ENCODE results near the gene UVRAG.

UVRAG gene

DNA sequence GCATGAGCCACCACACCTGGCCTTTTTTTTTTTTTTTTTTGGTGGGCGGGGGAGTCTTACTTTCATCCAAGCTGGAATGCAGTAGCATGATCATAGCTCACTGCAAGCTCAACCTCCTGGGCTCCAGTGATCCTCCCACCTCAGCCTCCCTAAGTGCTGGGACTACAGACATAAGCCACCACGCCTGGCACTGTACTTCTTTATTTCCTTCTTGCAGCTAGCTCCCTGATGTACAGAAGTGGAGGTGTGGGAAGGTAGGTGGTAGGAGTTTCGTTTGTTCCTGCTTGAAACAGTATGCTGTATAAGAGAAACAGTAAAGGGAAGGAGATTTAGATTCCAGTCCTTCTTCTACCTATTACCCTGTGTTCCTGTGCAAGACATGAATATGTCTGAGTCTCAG lies 319.2 kb downstream of the UVRAG start:
- H3K9me3 ChIP-seq: no peaks in the 10 kb centered on the region
- H4K20me1 ChIP-seq: peaks cover 24% of the 10 kb centered on the region; the same call in 1 of the 2 replicates
- no peaks in the 10 kb centered on the region for H3K27me3 ChIP-seq
- no peak overlapping the region for H3K4me2 ChIP-seq
- no peak overlapping the region for H3K27ac ChIP-seq
- no peak for TF ChIP-seq Cebpa-rat (IDR thresholded peaks at IDR 0.05)
- H3K9ac ChIP-seq: no peak overlapping the region
- H3K4me1 ChIP-seq: peaks cover 19% of the 10 kb centered on the region
- no peak overlapping the region for H3K4me3 ChIP-seq
- peaks cover 23% of the 10 kb centered on the region for H3K36me3 ChIP-seq

DNA sequence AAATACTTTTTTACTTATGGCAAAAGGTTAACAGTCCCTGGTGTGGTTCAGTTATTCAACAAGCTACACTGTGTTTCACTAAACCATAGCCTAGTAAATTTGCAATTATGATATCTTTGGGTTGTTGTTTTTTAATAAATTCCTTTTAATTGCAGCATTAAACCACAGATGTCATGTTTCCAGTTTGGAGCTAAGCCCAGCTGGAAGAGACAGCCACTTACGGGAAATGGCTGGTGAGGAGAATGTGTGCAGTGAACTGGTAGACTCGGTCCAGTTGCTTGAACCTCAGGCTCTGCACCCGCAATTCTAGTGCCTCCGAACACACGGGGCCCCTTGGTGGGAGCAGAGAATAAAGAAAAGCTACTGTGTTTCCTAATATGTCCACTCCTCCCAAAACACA lies 320.5 kb downstream of the UVRAG start:
- H4K20me1 ChIP-seq: peaks cover 24% of the 10 kb centered on the region; the same call in 1 of the 2 replicates
- peaks cover 19% of the 10 kb centered on the region for H3K4me1 ChIP-seq
- H3K9ac ChIP-seq: no peak overlapping the region
- H3K4me2 ChIP-seq: no peak overlapping the region
- no peak overlapping the region for H3K4me3 ChIP-seq
- no peaks in the 10 kb centered on the region for H3K27me3 ChIP-seq
- H3K36me3 ChIP-seq: peaks cover 26% of the 10 kb centered on the region
- TF ChIP-seq Cebpa-rat (IDR thresholded peaks at IDR 0.05): no peak
- no peaks in the 10 kb centered on the region for H3K9me3 ChIP-seq
- no peak overlapping the region for H3K27ac ChIP-seq

DNA sequence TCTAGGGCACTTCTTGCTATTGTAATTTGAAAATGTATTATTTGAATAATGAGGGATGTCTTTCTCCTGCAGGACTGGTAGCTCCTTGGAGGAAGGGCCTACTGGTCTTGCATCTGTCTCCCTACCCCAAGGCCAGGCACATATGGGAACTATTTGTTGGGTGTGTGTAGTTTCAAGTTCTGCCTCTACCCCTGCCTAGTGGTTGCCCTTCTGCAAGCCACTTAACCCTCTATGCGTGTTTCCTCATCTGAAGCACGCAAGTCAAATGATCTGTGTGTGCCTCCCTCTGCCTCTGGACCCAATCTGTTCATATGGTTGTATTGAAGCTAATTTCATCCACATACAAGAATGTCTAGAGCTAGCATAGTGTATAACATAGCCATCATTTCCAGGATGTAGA lies 324.3 kb downstream of the UVRAG start:
- no peak for TF ChIP-seq Cebpa-rat (IDR thresholded peaks at IDR 0.05)
- no peak overlapping the region for H3K27ac ChIP-seq
- H3K27me3 ChIP-seq: no peaks in the 10 kb centered on the region
- no peak overlapping the region for H3K9ac ChIP-seq
- H3K4me3 ChIP-seq: no peak overlapping the region
- H3K4me2 ChIP-seq: no peak overlapping the region
- H4K20me1 ChIP-seq: peaks cover 11% of the 10 kb centered on the region
- H3K9me3 ChIP-seq: no peaks in the 10 kb centered on the region
- peaks cover 12% of the 10 kb centered on the region for H3K4me1 ChIP-seq
- H3K36me3 ChIP-seq: peaks cover 50% of the 10 kb centered on the region

DNA sequence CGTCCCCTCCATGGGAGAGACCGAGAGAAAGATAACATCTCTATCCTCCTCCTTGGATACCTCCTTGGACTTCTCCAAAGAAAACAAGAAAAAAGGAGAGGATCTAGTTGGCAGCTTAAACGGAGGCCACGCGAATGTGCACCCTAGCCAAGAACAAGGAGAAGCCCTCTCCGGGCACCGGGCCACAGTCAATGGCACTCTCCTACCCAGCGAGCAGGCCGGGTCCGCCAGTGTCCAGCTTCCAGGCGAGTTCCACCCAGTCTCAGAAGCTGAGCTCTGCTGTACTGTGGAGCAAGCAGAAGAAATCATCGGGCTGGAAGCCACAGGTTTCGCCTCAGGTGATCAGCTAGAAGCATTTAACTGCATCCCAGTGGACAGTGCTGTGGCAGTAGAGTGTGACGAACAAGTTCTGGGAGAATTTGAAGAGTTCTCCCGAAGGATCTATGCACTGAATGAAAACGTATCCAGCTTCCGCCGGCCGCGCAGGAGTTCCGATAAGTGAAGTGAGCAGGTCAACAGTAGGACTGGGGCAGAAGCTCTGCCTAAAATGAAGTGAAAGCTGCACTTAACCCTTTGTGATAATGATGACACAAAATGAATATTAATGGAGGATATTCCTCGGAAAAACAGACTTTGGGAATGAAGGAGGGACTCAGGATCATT lies 326.0 kb downstream of the UVRAG start:
- peak overlapping the region; percentile 57; the same call in 1 of the 2 replicates for H3K4me2 ChIP-seq
- H3K27ac ChIP-seq: no peak overlapping the region
- peaks cover 35% of the 10 kb centered on the region for H3K36me3 ChIP-seq
- peaks cover 12% of the 10 kb centered on the region for H3K4me1 ChIP-seq
- H3K9ac ChIP-seq: no peak overlapping the region
- H4K20me1 ChIP-seq: peaks cover 11% of the 10 kb centered on the region
- no peak for TF ChIP-seq Cebpa-rat (IDR thresholded peaks at IDR 0.05)
- H3K4me3 ChIP-seq: no peak overlapping the region
- H3K9me3 ChIP-seq: no peaks in the 10 kb centered on the region
- H3K27me3 ChIP-seq: no peaks in the 10 kb centered on the region

DNA sequence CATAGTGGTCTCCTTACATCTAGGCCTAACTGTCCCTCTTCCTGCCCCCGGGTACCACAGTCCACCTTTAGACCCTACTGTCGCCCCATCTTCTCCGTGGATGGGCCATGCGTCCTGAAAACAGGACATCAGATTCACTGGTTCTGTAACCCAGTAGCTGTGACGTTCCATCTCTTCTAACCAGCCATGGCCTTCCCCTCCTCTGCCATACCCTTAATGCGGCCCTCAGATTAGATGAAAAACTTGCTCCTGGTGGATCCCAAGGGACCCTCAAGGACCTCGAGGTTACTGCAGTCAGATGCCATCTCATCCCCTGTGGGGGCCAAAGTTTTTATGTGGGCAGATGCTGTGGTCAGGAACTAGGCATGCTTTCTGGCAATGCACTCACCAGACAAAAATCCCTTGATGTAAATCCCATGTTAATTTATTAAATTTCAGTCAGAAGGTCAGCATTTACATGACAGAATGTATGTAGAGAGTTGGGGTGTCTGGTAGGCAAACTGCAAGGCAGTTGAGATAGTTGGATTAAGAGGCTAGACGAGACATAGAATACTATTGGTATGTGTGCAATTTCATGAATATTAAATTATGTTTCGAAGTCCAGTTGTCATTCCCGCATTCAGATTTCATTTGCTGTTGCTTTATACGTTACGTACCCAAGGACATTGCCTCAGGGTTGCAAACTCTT lies 327.0 kb downstream of the UVRAG start:
- H3K27me3 ChIP-seq: no peaks in the 10 kb centered on the region
- no peak for TF ChIP-seq Cebpa-rat (IDR thresholded peaks at IDR 0.05)
- no peak overlapping the region for H3K9ac ChIP-seq
- no peaks in the 10 kb centered on the region for H3K9me3 ChIP-seq
- H3K4me1 ChIP-seq: peaks cover 12% of the 10 kb centered on the region
- peaks cover 35% of the 10 kb centered on the region for H3K36me3 ChIP-seq
- peaks cover 11% of the 10 kb centered on the region for H4K20me1 ChIP-seq
- no peak overlapping the region for H3K4me3 ChIP-seq
- peak overlapping the region; percentile 57 for H3K4me2 ChIP-seq
- H3K27ac ChIP-seq: no peak overlapping the region

DNA sequence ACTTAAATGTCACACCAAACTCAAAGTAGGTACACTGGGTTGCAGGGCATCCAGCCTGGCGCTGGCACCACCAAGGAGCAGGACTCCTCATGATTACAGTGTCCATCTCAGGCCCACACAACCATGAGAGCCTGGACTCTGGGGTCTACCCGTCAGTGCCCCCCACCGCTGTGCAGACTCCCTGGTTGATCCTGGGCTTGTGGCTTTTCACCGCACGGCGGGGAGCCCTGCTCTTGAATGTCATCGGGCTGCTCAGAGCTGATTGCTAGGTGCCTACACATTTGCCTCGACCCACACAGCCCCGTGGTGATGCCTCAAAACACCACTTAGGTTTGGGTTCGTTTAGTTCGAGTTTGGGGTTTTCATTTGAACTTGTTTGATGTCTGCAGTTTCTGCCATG lies 328.3 kb downstream of the UVRAG start:
- Histone ChIP-seq H3K36me3 (peaks cover 32% of the 10 kb centered on the region), H3K27me3 (no peaks in the 10 kb centered on the region), H3K9ac (no peak overlapping the region), H3K9me3 (no peaks in the 10 kb centered on the region), H3K4me2 (no peak overlapping the region), H3K4me3 (no peak overlapping the region), H4K20me1 (peaks cover 11% of the 10 kb centered on the region), H3K4me1 (peaks cover 12% of the 10 kb centered on the region), H3K27ac (no peak overlapping the region)
- TF ChIP-seq Cebpa-rat (IDR thresholded peaks at IDR 0.05): no peak

DNA sequence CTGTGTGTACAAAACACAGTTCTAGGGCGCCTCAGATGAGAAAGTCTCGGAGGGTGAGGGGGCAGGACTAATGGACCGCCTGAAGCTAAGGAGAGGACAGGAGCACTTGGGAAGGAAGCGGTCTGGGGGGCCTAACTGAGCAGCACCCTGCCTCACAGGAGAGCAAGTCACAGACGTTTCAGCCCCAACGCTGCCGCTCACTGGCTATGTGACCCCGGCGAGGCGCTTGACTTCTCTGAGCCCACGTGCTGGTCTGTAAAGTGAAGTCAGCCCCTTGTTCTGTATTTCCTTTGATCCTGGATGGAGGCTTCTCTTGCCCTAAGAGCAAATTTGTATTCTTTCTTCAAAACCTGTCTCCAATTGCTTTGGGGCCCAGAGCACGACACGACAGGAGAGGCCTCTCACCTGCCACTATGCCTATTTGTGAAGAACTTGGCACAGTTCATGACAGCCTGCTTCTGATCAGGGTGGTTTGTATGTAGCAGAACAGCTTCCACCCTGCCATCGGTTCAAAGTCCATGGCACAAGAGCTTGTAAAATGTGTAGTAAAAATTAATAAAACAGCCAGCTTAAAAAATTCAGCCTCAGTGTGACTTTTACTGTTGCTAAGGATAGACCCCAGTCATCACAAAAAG lies 332.2 kb downstream of the UVRAG start:
- H3K4me2 ChIP-seq: no peak overlapping the region
- H3K27ac ChIP-seq: no peak overlapping the region
- no peak for TF ChIP-seq Cebpa-rat (IDR thresholded peaks at IDR 0.05)
- no peaks in the 10 kb centered on the region for H3K27me3 ChIP-seq
- no peak overlapping the region for H3K4me3 ChIP-seq
- H3K9ac ChIP-seq: no peak overlapping the region
- no peaks in the 10 kb centered on the region for H3K9me3 ChIP-seq
- peaks cover 8% of the 10 kb centered on the region for H3K4me1 ChIP-seq
- peaks cover 3% of the 10 kb centered on the region; the same call in 1 of the 2 replicates for H4K20me1 ChIP-seq
- peaks cover 12% of the 10 kb centered on the region for H3K36me3 ChIP-seq

DNA sequence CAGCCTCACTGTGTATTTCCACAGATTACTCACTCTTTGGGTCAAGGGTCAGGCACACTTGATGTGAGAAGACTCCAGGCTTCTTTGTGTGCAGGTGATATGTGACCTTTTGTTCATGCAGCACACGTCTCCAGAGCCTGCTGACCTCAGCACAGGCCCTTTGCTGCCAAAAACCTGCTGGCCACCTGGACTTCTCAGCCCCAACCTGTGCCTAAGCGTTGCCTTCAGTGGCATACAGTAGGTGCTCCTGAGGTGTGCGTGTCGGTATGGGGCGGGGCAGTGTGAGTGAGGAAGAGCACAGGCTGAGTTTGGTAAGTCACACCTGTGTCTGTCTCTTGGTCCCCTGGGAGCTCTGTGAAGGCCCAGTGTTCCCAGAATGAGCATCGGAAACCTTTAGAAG lies 333.2 kb downstream of the UVRAG start:
- H4K20me1 ChIP-seq: no peaks in the 10 kb centered on the region
- H3K4me1 ChIP-seq: peaks cover 17% of the 10 kb centered on the region
- no peak overlapping the region for H3K4me2 ChIP-seq
- no peaks in the 10 kb centered on the region for H3K9me3 ChIP-seq
- H3K36me3 ChIP-seq: peaks cover 1% of the 10 kb centered on the region
- H3K27ac ChIP-seq: no peak overlapping the region
- H3K4me3 ChIP-seq: no peak overlapping the region
- TF ChIP-seq Cebpa-rat (IDR thresholded peaks at IDR 0.05): no peak
- no peak overlapping the region for H3K9ac ChIP-seq
- no peaks in the 10 kb centered on the region for H3K27me3 ChIP-seq

DNA sequence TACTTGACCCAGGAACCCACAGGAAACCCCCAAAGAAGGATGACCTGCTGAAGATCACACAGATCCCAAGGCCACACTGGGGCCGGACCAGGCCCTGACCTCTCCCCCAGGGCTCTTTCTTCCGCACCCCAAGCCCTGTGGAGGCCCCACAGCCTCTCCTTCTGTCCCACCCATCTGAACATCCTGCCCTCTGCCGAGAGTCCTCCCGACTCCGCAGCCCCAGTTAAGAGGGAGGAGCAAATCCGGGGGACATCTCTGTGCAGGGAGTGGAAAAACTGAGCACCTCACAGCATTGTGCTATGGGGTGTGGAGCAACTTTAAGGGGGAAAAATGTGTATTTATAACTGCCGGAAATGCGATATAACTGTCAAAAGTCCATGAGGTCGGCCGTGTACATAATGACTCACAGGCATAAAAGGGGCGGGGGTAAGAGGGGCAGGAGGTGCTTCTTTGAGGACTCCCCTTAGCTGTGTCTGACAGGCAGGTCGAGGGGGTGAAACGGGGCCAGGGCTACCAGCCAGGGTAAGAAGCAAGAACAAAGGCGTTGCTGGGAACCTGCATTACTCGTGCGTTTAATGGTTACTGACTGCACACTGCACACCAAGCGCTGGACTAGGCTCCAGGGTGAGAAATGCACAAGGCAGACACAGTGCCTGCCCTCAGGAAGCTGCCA lies 334.1 kb downstream of the UVRAG start:
- H3K27ac ChIP-seq: no peak overlapping the region
- H3K4me1 ChIP-seq: peaks cover 22% of the 10 kb centered on the region
- no peaks in the 10 kb centered on the region for H3K36me3 ChIP-seq
- H3K4me3 ChIP-seq: no peak overlapping the region
- H3K4me2 ChIP-seq: no peak overlapping the region
- H4K20me1 ChIP-seq: no peaks in the 10 kb centered on the region
- H3K27me3 ChIP-seq: no peaks in the 10 kb centered on the region
- TF ChIP-seq Cebpa-rat (IDR thresholded peaks at IDR 0.05): no peak
- no peak overlapping the region for H3K9ac ChIP-seq
- H3K9me3 ChIP-seq: no peaks in the 10 kb centered on the region

DNA sequence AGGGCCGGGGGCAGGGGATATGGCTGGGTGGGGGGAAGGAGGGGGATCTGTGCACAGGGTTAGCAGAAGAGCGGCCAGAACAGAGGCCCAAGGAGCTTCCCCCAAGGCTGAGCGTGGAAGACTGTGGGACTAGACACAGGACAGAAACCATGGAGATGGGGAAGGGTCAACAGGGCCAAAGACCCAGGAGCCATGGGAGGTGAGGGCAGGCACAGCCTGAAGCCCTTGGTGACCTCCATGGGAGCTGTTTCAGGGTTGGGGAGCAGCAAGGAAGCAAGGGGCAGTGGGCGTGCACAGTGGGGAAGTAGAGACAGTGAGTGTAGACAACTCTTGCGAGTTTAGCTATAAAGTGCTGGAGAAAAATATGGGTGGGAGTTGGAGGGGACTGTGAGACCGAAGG lies 334.7 kb downstream of the UVRAG start:
- Histone ChIP-seq H3K4me1 (peaks cover 22% of the 10 kb centered on the region), H3K9me3 (no peaks in the 10 kb centered on the region), H3K27ac (no peak overlapping the region), H4K20me1 (no peaks in the 10 kb centered on the region), H3K9ac (no peak overlapping the region), H3K27me3 (no peaks in the 10 kb centered on the region), H3K4me2 (no peak overlapping the region), H3K4me3 (no peak overlapping the region), H3K36me3 (no peaks in the 10 kb centered on the region)
- TF ChIP-seq Cebpa-rat (IDR thresholded peaks at IDR 0.05): no peak

All from BLaER1 (cell line).